ENCODE measurements around the gene LGALS14.

GRCh38 chr19:39701291-39701690 lies 3.0 kb upstream of the LGALS14 start:
- TF ChIP-seq, protein P1, sequence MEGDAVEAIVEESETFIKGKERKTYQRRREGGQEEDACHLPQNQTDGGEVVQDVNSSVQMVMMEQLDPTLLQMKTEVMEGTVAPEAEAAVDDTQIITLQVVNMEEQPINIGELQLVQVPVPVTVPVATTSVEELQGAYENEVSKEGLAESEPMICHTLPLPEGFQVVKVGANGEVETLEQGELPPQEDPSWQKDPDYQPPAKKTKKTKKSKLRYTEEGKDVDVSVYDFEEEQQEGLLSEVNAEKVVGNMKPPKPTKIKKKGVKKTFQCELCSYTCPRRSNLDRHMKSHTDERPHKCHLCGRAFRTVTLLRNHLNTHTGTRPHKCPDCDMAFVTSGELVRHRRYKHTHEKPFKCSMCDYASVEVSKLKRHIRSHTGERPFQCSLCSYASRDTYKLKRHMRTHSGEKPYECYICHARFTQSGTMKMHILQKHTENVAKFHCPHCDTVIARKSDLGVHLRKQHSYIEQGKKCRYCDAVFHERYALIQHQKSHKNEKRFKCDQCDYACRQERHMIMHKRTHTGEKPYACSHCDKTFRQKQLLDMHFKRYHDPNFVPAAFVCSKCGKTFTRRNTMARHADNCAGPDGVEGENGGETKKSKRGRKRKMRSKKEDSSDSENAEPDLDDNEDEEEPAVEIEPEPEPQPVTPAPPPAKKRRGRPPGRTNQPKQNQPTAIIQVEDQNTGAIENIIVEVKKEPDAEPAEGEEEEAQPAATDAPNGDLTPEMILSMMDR (IDR thresholded peaks at IDR 0.05): no peak
- no peak for TF ChIP-seq POLR2A (IDR thresholded peaks at IDR 0.05)
